Osteoblast (primary cell): ENCODE results near the gene ZNF570. TPM values are rescaled to one million over a fixed set of nuclear protein-coding genes. Genes with fewer than 3 reads are reported as not detected.

Source experiments
- DNase-seq: peaks from one replicate; pipeline ENCODE4 v3.0.0; 2011; ENCODE audit warnings: low spot score, mixed read lengths; ENCODE audit not compliant: insufficient read length; ENCODE audit errors: missing footprints
- H2AFZ ChIP-seq: 2 replicates; pipeline ENCODE4 v1.6.0; 2011; ENCODE audit warnings: mild to moderate bottlenecking, low read length
- H3K27ac ChIP-seq: 2 replicates; pipeline ENCODE4 v1.5.1; 2011; ENCODE audit warnings: mild to moderate bottlenecking, low read depth, low read length, moderate library complexity
- H3K27me3 ChIP-seq: 2 replicates; pipeline ENCODE4 v1.6.0; 2012; ENCODE audit warnings: mild to moderate bottlenecking, control low read depth, inconsistent platforms, low read length, moderate library complexity; ENCODE audit not compliant: insufficient read depth
- H3K36me3 ChIP-seq: 2 replicates; pipeline ENCODE4 v1.5.1; 2011; ENCODE audit warnings: mild to moderate bottlenecking, low read length, control low read depth, moderate library complexity; ENCODE audit not compliant: insufficient read depth
- H3K4me1 ChIP-seq: 2 replicates; pipeline ENCODE4 v1.5.1; 2011; ENCODE audit warnings: mild to moderate bottlenecking, low read length, control low read depth, moderate library complexity; ENCODE audit not compliant: insufficient read depth
- H3K4me2 ChIP-seq: 2 replicates; pipeline ENCODE4 v1.6.0; 2011; ENCODE audit warnings: mild to moderate bottlenecking, low read length; ENCODE audit not compliant: insufficient read depth
- H3K4me3 ChIP-seq: fragments of 200-600 bp; sonication (generic); 3 replicates; pipeline ENCODE4 v1.5.1; 2012; ENCODE audit warnings: mild to moderate bottlenecking, low read length, inconsistent platforms; ENCODE audit not compliant: insufficient read depth
- H3K79me2 ChIP-seq: 2 replicates; pipeline ENCODE4 v1.6.0; 2012; ENCODE audit warnings: mild to moderate bottlenecking, low read length, control low read depth, inconsistent platforms; ENCODE audit not compliant: insufficient read depth
- H3K9me3 ChIP-seq: 2 replicates; pipeline ENCODE4 v1.5.1; 2011; ENCODE audit warnings: low read depth, low read length, control low read depth
- H4K20me1 ChIP-seq: 2 replicates; pipeline ENCODE4 v1.6.0; 2012; ENCODE audit warnings: mild to moderate bottlenecking, low read length, control low read depth; ENCODE audit not compliant: insufficient read depth
- total RNA-seq: library from RNA; depleted of rRNA; stranded (reverse); fragments of >200 nt; gene quantifications from 2 replicates; pipeline ENCODE4 v1.2.3, GENCODE V29; 2012
- TF ChIP-seq, protein P1 (sequence below): IDR thresholded peaks from 2 replicates; pipeline ENCODE4 v1.5.1; 2011; ENCODE audit warnings: mild to moderate bottlenecking, low read depth, low read length, moderate library complexity; ENCODE audit errors: extremely low read depth

ZNF570 gene
- total RNA-seq, 1 donor: 6.9 TPM

DNA sequence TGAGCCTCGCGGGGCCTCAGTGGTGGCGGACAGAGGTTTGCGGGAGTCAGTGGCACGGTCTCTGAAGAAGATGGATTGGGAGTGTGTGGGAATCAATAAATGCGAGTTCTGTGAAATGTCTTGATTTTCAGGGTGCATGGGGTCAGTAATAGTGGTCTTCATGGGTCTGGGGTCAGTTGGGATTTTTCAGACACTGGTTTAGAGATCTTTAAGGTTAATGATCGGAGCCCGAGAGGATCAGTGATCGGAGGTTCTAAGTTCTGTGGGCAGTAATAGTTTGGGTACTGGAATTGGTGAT lies 38.0 kb downstream of the ZNF570 start:
- no peak for DNase-seq
- H3K4me2 ChIP-seq: peak overlapping the region; percentile 92
- no peaks in the 10 kb centered on the region for H3K27me3 ChIP-seq
- H3K79me2 ChIP-seq: no peaks in the 10 kb centered on the region
- no peaks in the 10 kb centered on the region for H3K36me3 ChIP-seq
- no peaks in the 10 kb centered on the region for H3K9me3 ChIP-seq
- H3K4me1 ChIP-seq: no peaks in the 10 kb centered on the region
- H3K4me3 ChIP-seq: peak overlapping the region; percentile 79
- peak overlapping the region; percentile 51 for H3K27ac ChIP-seq
- no peaks in the 10 kb centered on the region for H4K20me1 ChIP-seq
- H2AFZ ChIP-seq: peak overlapping the region; percentile 99
- TF ChIP-seq, protein P1, sequence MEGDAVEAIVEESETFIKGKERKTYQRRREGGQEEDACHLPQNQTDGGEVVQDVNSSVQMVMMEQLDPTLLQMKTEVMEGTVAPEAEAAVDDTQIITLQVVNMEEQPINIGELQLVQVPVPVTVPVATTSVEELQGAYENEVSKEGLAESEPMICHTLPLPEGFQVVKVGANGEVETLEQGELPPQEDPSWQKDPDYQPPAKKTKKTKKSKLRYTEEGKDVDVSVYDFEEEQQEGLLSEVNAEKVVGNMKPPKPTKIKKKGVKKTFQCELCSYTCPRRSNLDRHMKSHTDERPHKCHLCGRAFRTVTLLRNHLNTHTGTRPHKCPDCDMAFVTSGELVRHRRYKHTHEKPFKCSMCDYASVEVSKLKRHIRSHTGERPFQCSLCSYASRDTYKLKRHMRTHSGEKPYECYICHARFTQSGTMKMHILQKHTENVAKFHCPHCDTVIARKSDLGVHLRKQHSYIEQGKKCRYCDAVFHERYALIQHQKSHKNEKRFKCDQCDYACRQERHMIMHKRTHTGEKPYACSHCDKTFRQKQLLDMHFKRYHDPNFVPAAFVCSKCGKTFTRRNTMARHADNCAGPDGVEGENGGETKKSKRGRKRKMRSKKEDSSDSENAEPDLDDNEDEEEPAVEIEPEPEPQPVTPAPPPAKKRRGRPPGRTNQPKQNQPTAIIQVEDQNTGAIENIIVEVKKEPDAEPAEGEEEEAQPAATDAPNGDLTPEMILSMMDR: no peak

DNA sequence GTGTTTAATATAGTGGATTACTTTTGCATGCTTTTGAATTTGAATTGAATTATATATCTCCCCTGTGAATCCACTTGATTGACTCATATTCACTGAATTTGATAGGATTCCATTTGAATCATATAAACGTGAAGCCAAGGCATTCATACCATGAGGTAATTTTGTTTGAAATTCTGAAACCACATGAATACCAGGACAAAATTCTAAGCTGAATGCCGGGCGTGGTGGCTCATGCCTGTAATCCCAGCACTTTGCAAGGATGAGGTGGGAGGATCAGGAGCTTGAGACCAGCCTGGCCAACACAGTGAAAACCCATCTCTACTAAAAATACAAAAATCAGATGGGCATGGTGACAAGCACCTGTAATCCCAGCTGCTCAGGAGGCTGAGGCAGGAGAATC lies 42.0 kb downstream of the ZNF570 start:
- H3K4me2 ChIP-seq: no peak overlapping the region
- H2AFZ ChIP-seq: no peak overlapping the region
- no peaks in the 10 kb centered on the region for H3K4me1 ChIP-seq
- no peak for DNase-seq
- H3K27me3 ChIP-seq: no peaks in the 10 kb centered on the region
- H3K4me3 ChIP-seq: no peak overlapping the region
- H3K79me2 ChIP-seq: no peaks in the 10 kb centered on the region
- H3K36me3 ChIP-seq: no peaks in the 10 kb centered on the region
- TF ChIP-seq, protein P1: no peak
- H3K27ac ChIP-seq: no peak overlapping the region
- peaks cover 3% of the 10 kb centered on the region for H3K9me3 ChIP-seq
- no peaks in the 10 kb centered on the region for H4K20me1 ChIP-seq

DNA sequence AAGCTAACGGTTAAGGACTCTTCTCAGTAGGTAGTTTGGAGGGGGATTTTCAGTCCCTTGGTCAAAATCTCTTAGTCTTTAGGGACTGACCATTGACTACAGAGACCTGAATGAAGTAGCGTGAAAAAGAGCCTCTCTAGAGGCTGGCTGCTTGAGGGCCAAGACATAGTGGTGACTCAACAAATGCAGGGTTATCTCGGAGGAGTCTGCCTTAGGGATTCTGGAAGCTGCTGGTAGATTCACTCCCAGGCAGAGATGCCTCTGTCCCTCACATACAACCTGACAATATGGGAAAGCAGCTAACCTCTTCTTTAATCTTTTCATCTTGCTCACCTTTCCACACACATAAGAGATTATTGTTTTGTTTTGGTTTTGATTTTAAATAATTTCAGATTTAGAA lies 42.7 kb downstream of the ZNF570 start:
- Histone ChIP-seq H4K20me1 (no peaks in the 10 kb centered on the region), H3K4me2 (no peak overlapping the region), H3K9me3 (peaks cover 3% of the 10 kb centered on the region), H3K4me3 (no peak overlapping the region), H3K36me3 (no peaks in the 10 kb centered on the region), H2AFZ (no peak overlapping the region), H3K27ac (no peak overlapping the region), H3K27me3 (no peaks in the 10 kb centered on the region), H3K4me1 (no peaks in the 10 kb centered on the region), H3K79me2 (no peaks in the 10 kb centered on the region)
- DNase-seq: no peak
- TF ChIP-seq, protein P1: no peak

DNA sequence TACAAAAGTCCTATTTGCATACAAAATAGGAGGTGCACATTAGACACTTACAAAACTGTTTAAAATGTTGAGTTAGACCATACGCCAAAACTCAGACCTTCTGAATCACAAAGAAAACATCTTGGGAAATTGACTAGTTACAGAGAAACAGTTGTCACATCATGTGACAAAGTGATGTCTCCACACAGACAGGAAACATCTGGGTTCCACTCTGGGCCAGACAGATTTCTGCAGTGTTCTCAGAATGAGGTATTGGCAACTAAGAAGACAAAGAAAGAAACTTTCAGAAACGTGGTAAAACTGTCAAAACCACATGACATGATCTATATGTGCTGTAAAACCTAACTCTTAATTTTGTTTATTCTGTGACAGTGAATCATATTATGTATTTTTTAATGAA lies 44.2 kb downstream of the ZNF570 start:
- Histone ChIP-seq H3K36me3 (no peaks in the 10 kb centered on the region), H3K9me3 (peaks cover 3% of the 10 kb centered on the region)
- DNase-seq: no peak

More for the DNA sequence above, 44.2 kb downstream of the ZNF570 start:
- H3K4me3 ChIP-seq: no peak overlapping the region
- no peaks in the 10 kb centered on the region for H3K27me3 ChIP-seq
- no peaks in the 10 kb centered on the region for H3K4me1 ChIP-seq
- no peaks in the 10 kb centered on the region for H3K79me2 ChIP-seq
- H3K4me2 ChIP-seq: no peak overlapping the region
- H4K20me1 ChIP-seq: no peaks in the 10 kb centered on the region
- no peak overlapping the region for H3K27ac ChIP-seq
- TF ChIP-seq, protein P1: no peak
- H2AFZ ChIP-seq: no peak overlapping the region
